Pons (tissue), 1 donor: ENCODE measurements around the gene CCDC107.

ENCODE experiments used
- DNase-seq: peaks from one replicate; pipeline ENCODE4 v3.0.0-alpha.2; 2016; ENCODE audit warnings: low spot score

The CCDC107 gene

GRCh38 chr9:35661756-35662350 lies 3.8 kb downstream of the CCDC107 start:
- DNase-seq, result no peak

- DNase-seq, result no peak
These were observed 4.3 kb downstream of the CCDC107 start for GRCh38 chr9:35662437-35662836.

GRCh38 chr9:35664531-35665470 lies 6.7 kb downstream of the CCDC107 start, which contains the start of gene ARHGEF39:
Gene ARHGEF39 (minus strand): TSS chr9:35665195. CDS start chr9:35665169, 26 bp downstream.
- DNase-seq, result peak; percentile 42

GRCh38 chr9:35665471-35665818 lies 7.4 kb downstream of the CCDC107 start:
- no peak for DNase-seq

- DNase-seq, result no peak
These were observed 8.0 kb downstream of the CCDC107 start for GRCh38 chr9:35666045-35666444.

- DNase-seq, result no peak
These were observed 8.5 kb downstream of the CCDC107 start for GRCh38 chr9:35666549-35666948.

GRCh38 chr9:35667939-35668338 lies 9.8 kb downstream of the CCDC107 start:
- DNase-seq, result no peak

GRCh38 chr9:35669331-35670145 lies 11.4 kb downstream of the CCDC107 start:
- no peak for DNase-seq

GRCh38 chr9:35673132-35674024 lies 15.3 kb downstream of the CCDC107 start, which contains the start of gene CA9:
Gene CA9 (plus strand): TSS chr9:35673928. CDS start chr9:35673960, 32 bp downstream.
- DNase-seq, result no peak

GRCh38 chr9:35674025-35674361 lies 15.9 kb downstream of the CCDC107 start:
- no peak for DNase-seq

- DNase-seq, result no peak
These were observed 17.1 kb downstream of the CCDC107 start for GRCh38 chr9:35675204-35675603.

- DNase-seq, result no peak
These were observed 17.8 kb downstream of the CCDC107 start for GRCh38 chr9:35675732-35676392.

- DNase-seq, result no peak
These were observed 21.0 kb downstream of the CCDC107 start for GRCh38 chr9:35679091-35679490.

GRCh38 chr9:35679766-35680330 lies 21.8 kb downstream of the CCDC107 start:
- DNase-seq, result no peak

GRCh38 chr9:35680331-35681105 lies 22.4 kb downstream of the CCDC107 start:
- DNase-seq, result no peak

GRCh38 chr9:35681341-35682002 lies 23.4 kb downstream of the CCDC107 start:
- no peak for DNase-seq

- no peak for DNase-seq
These were observed 24.0 kb downstream of the CCDC107 start for GRCh38 chr9:35682051-35682450.

GRCh38 chr9:35682520-35683315 lies 24.6 kb downstream of the CCDC107 start:
- DNase-seq, result no peak
